Activated T-cell treated with anti-CD3 and anti-CD28 coated beads, Interleukin-2, amount 50 U/mL, for 48 hours (primary cell): ENCODE results near the gene KCNT1.

ENCODE experiments used
- DNase-seq, 2 experiments: peaks; one replicate each; pipeline ENCODE4 v3.0.0-alpha.2; 2020

KCNT1 gene

DNA sequence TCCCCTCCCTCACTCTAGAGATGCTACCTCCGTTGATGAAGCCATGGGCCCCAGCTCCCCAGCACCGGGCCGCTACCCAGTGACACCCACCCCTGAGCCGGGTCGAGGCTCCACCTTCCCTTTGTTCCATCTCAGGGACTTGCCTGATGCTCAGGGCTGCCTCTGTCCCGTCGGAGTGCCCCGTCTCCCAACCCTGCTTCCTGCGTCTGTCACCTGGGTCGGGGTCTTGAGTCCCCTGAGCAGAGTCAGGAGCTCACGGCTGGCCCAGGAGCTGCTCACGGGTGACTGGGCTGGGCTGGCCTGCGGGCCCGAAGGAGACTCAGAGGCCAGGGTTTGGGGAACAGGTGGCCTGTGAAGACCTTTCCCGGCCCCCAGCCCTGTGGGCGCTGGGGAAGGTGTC is 85.3 kb downstream of the KCNT1 start:
- no peak for DNase-seq

DNA sequence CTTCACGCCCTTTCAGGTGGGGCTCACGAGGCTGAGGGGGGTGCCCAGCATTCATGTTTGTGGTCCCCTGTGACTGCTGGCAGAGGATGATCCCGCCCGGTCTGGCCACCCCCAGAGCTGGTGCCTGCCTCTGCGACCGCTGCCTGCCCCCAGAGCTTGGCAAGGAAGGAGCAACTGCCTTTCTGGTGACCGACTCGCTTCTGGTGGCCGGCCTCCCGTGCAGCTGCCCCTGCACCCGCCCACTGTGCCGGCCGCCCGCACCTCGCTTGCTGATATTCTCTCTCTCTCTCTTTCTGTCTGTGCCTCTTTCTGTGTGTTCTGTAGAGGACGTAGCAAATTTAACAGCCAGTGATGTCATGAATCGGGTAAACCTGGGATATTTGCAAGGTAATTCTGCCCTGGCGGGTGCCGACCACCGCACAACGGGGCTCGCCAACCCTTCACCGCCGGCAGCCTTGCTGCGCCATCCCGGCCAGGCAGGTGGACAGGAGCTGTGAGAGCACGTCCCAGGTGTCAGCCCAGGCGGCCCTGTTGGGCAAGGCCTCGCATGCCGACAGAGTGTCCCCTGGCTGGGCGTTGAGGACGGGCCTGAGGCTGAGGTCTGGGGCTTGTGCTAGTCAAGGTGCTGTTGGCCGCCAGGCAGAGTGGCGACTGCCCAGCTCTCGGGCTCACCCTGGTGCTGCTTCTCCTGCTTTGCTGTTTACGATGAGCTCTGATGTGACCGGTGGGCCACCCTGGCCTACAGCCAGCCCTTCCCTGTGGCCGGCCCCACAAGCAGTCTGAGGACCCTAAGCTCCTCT is 86.0 kb downstream of the KCNT1 start:
- no peak for DNase-seq

DNA sequence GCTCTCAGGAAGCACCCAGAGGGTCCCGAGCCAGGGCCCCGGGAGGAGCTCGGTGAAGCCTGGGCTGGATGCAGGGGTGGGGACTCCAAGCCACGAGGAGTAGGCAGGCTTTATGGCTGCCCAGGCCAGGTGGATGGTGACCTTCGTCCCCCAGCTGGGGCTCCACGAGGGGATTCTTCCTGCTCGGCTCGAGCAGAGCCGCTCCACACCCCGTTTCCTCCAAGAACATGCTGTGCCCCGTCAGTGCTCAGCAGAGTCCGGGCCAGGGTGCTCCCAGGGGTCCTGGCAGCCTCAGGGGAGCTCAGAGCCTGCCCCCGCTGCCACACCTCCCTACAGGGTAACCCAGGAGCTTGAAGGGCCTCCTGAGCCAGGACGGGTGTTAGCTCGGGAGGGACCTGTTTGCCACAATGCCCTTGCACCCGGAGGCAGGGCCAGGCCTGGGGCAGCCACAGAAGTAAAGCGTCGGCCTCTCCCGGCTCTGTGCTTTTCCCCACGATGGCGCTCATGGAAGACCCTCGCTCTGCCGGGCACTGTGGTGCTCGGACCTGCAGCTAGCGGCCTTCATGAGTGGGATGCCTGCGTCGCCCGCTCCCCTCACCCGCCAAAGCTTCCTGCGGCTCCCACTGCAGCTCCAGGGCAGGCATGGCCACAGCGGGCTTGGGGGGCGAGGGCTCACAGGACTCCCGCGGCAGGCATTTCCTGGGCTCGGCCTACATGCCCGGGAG is 86.8 kb downstream of the KCNT1 start:
- DNase-seq, result no peak

DNA sequence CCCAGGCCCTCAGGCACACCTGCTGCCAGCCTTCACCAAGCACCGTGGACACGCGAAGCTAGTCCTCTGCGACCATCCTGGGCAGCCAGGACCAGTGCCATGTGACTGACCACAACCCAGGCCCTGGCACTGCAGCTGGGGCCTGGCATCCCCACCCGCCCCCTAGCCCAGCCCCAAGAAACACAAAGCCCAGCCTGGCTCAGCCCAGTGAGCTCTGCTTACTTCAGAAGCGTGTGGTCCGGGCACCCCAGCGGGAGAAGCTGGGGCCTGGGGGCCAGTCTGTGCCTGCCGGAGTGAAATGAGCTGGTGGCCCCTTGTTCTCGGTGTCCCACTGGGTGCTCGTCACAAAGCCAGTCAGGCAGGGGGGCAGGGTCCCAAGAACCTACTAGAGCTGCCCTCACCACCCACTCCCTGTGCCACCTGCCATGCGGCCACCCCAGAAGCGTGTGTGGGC is 87.9 kb downstream of the KCNT1 start:
- no peak for DNase-seq

DNA sequence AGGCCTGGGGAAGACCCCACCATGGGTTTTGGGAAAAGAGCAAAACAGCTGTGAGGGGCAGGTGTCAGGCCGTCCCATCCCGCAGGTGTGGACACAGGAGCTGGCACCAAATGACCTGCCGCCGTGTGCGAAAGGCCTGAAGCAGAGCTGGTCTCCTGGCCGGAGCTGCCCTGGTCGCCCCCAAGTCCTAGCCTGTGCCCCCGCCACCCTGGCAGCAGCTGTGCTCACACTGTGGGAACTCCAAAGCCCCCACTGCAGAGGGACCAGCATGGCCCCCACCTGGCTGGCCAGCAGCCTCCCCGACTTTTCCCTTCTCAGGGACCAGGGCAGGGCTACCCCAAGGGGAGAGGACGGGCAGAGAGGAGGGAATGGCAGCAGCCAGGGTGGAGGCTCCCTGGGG is 88.4 kb downstream of the KCNT1 start:
- DNase-seq, result no peak

DNA sequence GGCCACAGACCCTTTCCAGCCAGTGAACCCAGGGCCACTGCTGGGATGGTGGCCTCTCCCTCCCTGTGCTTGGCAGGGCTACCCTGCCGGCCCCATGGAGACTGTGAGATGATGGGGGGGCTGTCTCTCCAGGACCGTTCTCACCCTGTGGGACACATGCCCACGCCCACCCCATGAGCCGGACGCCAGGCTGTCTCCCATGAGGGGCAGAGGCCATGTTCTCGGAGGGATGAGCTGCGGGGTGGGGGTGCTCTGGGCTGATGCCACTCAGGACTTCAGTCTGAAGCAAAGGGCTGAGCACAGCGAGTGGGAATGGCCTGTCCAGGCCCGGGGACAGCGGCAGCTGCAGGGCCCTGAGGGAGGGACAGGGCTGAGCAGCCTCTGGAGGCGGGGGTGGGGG is 88.9 kb downstream of the KCNT1 start:
- DNase-seq, result no peak

DNA sequence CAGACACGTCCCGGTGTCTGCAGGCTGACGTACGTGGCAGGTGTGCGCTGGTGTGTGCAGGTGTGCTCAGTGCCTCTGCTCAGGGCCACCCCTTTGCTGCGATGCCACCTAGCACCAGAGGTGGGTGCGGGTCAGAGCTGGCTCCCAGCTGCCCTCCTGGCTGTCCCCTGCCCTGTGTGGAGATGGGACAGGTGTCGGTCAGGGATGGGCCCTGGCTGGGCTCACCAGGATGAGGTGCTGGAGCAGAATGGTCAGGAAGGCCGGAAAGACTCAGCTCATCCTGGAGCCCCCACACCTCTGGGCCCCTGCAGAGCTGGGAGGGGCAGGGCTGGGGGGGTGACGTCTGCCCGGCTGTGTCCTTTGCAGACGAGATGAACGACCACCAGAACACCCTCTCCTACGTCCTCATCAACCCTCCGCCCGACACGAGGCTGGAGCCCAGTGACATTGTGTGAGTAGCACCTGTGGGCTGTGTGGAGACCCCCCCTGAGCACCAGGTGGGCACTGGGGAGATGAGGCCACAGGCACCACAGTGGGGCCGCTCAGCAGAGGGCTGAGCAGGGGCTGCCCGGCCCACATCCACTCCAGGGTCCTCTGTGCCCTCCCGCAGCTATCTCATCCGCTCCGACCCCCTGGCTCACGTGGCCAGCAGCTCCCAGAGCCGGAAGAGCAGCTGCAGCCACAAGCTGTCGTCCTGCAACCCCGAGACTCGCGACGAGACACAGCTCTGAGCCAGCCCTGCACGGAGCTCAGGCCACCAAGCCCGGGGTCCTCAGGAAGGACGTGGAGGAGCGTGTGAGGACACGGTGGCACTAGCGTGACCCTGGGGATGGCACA is 89.7 kb downstream of the KCNT1 start:
- no peak for DNase-seq

DNA sequence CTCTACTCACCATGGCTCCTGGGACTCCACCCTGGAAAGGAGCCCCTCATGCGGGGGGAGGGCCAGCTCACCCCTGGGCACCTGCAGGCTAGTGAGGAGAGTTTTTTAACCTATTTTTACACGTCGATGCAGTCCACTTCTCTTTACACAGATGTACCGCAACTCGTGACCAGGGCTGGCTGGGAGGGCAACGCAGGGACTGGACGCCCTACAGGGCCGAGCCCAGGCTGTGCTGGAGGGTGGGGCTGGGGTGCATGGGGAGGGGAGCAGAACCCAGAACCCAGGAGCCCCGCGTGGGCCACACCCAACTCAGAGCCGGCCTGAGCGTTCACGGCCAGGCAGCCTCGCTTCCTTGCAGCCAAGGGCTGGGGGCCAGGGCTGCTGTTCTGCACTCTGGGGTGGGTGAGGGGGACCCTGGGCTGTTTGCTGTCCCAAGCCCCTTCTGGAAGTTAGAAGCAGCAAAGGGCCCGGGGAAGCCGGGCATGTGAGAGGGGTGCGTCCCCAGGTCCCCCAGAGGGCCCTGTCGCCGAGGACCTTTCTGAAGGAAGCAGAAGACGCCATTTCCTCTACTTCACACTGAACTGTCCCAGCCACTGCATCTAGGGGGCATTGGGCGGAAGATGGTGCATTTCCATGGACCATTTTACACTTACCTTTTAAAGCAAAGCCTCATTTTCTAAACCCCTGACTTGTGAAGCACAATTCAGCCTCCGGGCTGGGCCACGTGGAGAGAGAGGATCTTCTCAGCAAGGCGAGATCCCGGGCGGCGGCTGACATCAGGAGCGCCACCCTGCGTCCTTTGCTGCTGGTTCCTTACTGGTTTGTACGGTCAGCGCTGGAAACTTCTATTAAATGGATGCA is 90.5 kb downstream of the KCNT1 start:
- DNase-seq, result no peak

DNA sequence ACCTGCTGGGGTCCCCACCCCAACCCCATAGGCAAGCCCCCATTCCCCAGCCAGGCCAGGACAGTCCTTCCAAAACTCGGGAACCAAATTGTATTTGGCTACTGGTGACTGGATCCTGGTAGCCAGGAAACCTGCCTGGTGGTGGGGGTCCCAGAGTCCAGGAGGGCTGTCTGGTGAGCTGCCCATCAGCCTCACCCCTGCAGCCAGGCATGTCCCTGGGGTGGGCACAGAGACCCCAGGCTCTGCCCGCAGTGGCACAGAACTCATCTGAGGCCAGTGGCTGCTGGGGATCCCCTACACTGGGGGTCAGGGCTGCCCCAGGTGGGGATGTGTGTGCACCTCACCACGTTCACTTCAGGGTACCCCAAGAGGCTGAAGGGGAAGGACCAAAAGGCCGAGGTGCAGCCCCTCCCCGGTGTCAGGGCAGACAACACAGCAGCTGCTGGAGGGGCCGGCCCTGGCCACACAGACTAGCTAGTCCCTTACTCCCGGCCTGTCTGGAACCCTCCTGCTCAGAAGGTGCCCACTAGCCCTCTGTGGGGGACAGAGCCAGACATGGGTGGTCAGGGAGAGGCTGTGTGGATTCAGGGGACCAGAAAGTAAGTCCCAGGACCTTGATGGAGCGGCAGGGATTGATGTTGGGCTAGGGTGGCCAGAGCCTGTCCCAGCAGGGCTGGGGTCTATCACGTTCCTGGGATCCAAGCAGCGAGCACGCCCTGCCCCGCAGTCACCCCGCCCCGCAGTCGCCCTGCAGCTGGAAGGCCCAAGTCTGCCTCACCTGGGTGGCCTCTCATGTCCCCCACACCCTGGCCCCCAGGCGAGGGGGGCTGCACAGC is 91.5 kb downstream of the KCNT1 start:
- DNase-seq, result no peak

DNA sequence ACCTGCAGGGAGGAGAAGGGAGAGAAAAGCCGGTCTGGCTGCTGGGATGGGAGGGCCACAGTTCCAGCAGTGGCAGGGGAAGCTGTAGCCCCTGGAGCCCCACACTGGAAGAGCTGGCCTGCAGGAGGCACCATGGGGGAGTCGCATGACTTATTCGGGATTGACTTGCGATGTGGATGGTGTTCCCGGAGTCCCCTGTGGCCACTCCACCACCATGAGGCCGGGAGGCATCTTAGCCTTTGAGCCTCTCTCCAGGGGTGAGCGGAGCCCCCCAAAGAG is 92.0 kb downstream of the KCNT1 start:
- DNase-seq, result no peak

DNA sequence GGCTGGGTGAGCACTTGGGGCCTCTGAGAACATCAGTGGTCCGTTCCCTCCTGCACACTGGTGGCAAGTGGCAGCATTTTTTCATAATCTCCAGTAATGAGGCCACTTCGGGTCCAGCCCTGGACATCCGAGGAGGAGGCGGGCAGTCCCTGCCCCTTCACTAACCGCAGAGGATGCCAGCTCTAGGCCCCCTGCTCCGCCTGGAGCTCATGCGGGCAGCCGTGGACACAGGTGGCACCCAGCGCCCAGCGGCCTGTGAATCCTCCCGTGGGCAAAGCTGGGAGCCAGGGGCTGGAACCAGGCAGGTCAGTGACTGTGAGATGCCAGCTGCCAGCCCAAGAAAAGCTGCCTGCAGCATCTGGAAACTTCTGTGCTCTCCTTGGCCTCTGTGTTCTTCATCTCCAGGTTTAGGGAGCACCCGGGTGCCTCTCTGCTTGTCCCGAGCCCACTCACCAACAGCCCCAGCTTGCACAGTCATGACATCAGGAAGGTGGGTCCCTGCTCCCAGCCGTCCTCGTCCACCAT is 92.4 kb downstream of the KCNT1 start:
- DNase-seq, result no peak

DNA sequence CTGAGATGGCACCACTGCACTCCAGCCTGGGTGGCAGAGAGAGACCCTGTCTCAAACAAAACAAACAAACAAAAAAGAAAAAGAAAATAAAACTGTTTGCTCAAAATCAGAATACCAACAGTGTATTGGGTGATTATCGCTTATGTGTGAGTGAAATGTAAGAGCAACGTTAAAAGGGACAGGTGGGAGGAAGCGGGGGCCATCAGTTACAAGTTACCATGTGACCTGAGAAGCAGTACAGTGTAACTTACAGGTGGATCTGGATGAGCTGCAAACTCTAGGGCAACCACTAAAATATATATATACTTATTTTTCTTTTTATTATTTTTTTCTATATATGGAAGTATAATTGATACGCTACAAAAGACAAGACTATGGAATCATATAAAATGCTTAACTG is 93.4 kb downstream of the KCNT1 start:
- DNase-seq, result no peak

DNA sequence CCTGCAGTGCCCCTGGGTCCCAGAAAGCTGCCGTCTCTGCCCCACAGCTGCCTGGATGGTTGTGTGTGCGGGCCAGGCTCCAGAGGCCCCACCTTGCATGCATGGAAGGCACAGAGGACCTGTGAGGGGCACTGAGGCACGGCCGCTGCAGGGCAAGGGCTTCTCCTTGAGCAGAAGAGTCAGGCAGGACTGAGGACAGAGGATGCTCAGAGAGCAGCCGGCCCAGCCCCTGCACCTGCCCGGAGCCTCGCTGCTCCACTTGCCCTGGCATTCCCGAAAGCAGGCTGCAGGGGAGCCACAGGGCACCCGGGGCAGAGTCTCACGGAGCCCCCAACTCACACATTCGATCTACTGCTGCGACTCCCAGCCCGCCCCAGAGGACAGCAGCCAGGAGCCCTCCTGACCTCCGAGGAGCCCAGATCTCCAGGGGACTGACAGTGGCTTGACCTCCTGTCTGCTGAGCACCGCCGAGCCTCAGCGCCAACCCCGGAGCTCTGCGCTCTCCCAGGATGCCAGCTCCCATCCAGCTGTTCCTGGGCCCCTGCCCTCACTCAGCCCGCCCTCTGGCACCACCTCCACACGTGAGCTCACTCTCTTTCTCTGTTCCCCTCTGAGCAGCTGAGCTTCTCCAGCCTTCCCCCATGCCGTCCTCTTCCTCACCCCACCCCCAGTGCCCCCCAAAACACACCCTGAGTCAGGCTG is 95.0 kb downstream of the KCNT1 start:
- DNase-seq, result no peak

DNA sequence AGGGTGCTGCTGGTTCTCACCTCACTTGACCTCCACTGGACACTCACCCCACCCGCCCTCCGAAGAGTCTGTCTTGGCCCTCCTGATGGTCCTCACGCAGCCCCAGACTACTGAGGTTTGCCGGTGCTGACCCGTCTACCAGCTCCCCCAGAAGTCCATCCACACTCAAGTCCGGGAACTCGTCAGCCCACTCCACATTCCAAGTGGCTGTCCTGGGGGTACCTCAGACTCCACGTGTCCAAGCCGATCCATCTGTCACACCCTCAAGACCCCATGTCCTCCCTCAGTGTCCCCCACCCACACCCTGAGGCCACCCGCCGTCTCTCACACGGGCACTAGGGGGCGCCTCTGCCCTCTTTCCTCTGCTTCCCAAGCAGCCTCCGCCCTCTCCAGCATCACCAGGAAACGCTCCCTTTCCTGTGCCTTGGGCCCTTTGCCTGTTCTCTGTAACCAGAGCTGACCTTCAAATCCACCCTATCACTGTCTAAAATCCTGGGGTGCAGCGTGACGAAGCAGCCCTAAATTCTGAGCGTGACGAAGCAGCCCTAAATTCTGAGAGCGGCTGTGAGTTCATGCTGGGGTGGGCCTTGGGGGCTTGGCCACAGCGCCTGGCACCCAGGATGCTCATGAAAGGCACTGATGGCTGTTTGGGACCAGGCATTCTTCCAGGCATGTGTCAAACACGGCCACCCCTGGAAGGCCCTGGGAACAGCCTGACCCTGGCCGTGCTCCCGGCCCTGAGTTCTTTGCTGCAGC is 95.7 kb downstream of the KCNT1 start:
- DNase-seq, result peak; percentile 65 to 66

DNA sequence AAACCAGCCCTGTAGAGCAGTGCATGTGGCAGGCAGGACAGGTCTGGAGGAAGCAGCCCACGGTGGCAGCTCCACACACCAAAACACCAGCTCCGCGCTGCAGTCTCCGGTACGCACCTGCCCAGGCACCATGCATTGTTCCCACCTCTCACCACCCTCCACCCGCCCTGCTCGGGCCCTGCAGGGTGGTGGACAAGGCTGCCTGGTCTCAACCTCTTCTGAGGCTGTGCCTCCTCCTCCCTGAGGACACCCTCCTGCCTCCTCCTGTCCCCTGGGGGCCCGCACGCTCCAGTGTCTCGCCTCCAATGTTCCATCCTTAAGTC is 96.2 kb downstream of the KCNT1 start:
- DNase-seq, result no peak

DNA sequence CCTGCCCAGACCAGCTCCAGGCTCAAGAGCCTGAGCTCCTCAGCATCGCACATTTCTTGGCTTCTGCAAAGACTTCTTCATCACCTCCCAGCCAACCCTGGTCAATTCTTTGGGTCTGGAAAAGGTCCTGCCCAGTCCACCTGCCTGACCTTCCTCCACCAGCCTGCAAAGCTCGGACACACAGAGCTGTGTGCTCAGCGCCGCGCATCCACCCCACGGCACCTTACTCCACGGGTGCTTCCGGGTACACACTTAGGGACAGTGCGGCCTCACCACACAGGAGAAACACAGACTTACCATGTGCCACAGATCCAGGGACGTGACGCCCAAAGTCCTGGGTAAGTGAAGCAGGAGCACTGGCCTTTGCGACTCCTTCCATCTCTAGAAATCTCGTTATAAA is 97.3 kb downstream of the KCNT1 start:
- no peak for DNase-seq

DNA sequence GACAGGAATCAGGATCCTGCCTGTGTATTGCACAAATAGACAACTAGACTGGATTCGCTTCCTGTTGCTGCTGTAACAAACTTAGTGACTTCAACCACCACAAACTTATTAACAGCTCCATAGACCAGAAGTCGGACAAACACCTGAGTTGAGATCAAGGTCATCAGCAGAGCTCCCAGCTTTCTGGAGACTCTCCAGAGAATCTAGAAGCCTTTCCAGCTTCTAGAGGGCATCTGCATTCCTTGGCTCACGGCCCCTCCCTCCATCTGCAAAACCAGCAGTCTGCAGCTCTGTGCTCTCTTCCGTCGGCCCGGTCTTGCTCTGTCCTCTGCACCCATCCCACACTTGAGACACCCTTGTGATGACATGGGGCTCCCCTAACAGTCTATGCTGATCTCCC is 99.1 kb downstream of the KCNT1 start:
- no peak for DNase-seq

DNA sequence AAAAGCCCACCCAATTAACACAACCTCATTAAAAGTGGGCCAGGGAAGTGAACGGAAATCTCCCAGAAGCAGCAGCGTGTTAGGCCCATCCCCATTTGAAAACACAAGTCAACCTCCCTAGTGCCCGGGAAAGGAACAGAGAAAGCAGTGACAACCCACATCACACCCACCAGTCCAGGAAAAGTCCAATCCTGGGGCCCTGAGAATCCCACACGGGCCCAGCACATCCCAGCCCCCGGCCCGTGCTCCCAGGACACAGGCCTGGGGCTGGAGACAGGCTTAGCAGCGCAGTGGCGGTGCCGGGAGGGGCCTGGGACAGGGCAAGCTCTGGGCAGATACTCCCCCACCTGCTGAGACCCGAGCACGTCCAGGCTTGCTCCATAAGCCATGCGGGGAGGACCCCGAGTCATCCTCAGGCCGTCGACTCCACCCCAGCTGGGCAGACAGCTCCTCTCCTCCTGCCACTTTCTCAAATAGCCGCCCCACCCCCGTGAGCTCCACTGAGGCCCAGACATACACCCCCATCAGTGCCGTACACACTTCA is 101.0 kb downstream of the KCNT1 start:
- no peak for DNase-seq

DNA sequence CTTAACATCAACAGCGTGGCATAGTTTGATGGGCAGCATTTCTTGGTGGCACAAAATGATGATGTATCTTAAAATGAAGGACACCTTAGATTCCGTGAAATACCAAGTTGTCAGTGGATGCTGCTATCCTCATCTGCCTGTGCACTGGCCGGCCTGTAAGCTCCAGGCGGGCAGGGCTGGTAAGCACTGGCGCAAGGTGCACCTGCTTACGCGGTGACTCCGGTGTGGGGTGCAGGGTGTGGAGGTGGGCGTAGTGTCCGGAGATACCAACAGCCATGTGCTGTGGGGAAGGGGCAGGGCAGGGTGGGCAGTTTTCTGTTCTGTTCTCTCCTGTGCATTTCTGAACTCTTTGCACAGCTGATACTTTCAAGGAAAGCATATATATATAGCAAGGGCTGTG is 101.5 kb downstream of the KCNT1 start:
- DNase-seq, result no peak
